GM18499 (cell line): Measurements from ENCODE around the gene OSBP.
"Not testable (repeated sequence)": the region's sequence is repeated elsewhere in the genome, so short reads cannot be mapped to it uniquely, and the experiment has no call there.

Experiments
- ATAC-seq: cut with Tn5 transposase; IDR thresholded peaks from one replicate; pipeline ENCODE4 v1.9.1; 2021; ENCODE audit warnings: moderate number of reproducible peaks; ENCODE audit not compliant: insufficient read depth, unreplicated experiment

The OSBP gene, protein sequence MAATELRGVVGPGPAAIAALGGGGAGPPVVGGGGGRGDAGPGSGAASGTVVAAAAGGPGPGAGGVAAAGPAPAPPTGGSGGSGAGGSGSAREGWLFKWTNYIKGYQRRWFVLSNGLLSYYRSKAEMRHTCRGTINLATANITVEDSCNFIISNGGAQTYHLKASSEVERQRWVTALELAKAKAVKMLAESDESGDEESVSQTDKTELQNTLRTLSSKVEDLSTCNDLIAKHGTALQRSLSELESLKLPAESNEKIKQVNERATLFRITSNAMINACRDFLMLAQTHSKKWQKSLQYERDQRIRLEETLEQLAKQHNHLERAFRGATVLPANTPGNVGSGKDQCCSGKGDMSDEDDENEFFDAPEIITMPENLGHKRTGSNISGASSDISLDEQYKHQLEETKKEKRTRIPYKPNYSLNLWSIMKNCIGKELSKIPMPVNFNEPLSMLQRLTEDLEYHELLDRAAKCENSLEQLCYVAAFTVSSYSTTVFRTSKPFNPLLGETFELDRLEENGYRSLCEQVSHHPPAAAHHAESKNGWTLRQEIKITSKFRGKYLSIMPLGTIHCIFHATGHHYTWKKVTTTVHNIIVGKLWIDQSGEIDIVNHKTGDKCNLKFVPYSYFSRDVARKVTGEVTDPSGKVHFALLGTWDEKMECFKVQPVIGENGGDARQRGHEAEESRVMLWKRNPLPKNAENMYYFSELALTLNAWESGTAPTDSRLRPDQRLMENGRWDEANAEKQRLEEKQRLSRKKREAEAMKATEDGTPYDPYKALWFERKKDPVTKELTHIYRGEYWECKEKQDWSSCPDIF

DNA sequence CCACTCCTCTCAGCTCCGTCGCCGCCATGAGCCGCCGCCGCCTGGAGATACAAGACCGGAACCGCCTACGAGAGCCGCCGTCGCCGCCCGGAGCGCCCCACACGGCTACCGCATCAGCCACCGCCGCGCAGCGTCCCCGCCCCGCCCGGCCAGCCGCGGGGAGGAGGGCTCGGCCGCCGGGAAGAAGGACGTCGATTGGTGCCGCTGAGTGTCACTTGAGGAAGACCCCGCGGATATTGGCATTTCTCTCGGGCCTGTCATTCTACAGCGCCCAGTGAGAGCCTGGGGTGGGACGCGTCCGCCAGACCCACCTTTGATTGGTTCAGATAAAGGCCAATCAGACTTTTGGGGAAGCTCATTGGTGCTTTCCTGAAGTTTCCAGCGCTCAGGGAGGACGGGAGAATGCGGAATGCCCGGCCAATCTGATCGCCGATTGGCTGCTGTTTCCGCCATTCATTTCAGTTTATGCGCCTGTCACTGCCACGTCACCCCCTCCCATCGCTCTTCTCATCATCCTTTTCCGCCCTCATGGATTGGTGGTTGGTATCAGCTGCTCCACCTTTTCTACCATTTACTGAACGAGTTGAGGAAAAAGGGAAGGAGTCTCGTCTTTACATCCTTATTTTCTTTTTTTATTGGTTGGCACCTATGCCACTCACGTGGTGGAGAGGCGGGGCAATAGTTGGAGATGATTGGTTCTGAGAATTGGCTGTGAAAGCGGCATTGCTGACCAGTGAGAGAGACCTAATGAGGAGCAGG, at the start of gene OSBP:
OSBP (minus strand) TSS at position 138 of the 759 bp plus-strand sequence; CDS start at position 28, 110 bp downstream.
- peak; percentile 80 for ATAC-seq

DNA sequence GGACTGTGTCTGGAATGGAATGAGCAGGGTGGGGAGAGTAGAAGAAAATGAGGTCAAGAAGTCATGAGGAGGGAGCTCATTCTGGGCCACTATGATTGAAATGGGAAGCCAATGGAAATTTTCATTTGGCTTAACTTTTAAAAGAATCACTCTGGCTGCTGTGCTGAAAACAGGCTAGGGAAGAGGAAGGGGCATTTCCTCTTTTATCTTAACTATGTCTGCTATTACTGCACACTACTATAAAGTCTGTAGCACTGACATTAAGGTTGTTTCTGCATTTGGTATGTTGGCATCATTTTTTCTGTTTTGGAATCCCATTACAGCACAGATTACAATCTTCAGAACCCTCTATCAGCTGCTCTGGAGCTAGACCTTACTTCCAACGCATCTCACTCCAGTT, 45.0 kb upstream of the OSBP start:
- ATAC-seq: no peak

DNA sequence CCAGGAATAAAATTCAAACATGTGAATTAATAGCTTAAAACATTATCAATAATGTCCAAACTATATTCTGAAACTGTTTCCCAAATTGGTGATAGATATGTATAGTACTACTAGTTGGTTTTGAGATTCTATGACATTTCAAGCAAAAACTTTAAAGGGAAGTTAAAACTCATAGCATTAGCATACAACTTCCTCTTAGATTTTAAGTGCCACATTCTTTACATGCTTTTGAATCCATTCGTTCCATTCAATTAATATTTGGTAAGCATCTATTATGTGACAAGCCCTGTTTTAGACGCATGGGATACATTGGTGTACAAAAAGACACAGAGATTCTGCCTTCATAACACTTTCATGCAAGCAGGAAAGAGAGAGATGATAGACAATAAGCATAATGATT, 44.4 kb upstream of the OSBP start:
- no peak for ATAC-seq

DNA sequence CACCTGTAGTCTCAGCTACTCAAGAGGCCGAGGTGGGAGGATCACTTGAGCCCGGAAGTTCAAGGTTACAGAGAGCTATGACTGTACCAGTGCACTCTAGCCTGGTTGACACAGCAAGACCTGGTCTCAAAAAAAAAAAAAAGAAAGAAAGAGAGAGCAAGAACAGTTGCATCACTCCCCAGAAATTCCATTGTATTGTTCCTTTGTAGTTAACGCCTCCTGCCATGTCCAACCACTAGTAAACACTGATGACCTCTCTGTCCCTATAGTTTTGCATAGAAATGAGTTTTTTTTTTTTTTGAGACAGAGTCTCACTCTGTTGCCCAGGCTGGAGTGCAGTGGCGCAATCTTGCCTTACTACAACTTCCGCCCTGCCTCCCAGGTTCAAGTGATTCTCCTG, 42.5 kb upstream of the OSBP start:
- no peak for ATAC-seq

DNA sequence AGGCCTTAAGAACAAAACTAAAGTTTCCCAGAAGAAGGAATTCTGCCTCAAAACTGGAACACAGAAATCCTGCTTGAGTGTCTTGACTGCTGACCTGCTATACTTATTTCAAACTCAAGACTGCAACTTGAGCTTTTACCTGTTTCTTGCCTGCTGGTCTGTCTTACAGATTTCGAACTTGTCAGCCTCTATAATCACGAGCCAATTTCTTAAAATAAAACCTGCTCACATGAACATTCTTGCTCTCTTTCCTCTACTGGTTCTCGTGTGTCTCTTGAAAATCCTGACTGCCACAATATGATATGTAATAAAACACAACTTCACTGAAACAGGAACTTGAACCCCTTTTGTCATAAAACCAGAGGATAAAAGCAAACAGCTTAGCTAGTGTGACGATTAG, 39.3 kb upstream of the OSBP start:
- ATAC-seq: no peak

DNA sequence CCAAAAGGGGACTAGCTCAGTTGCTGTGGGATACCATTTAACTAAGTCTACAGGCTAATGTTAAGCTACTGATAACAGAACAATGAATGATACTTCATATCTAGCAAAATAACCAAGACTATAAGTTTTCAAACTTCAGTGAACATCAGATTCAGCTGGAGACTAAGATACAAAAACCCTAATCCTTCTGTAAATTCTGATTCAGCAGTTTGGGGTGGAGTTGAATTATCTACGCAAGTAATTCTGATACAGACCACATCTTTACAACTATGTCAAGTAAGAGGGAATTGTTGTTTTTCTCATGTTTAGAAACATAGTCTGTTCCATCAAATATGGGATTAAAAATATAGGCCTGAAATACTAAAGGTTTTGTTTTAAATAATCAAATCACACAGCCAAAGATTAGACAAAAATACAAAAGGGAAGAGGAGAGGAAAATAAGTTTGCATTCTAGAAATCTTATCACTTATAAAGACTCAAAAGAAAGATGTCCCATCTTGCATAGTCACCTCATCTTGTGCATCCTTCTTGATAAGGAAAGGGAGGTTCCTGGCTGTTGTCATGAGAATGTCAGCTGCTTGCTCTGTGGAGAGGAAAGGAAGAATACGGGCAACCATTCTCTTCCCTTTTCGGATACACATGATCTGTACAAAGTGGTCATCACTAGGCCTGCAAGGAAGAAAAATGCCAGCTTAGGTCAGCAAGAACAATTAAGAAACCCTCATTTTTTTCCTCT, 31.8 kb upstream of the OSBP start:
- ATAC-seq: no peak

DNA sequence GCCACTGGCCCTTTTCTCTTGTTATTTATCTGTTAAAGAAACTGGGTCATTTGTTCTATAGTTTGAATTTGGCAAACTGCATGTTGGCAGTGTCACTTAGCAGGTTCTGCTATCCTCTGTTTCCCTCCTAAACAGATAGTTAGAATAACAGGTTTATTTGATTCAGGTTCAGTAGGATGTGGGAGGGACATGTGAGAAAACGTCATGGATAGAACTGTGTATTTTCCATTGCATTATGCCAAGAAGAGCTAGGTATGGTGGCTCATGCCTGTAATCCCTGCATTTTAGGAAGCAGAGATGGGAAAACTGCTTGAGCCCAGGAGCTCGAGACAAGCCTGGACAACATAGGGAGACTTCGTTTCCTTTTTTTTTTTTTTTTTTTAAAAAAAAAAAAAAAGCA, 29.0 kb upstream of the OSBP start:
- no peak for ATAC-seq

DNA sequence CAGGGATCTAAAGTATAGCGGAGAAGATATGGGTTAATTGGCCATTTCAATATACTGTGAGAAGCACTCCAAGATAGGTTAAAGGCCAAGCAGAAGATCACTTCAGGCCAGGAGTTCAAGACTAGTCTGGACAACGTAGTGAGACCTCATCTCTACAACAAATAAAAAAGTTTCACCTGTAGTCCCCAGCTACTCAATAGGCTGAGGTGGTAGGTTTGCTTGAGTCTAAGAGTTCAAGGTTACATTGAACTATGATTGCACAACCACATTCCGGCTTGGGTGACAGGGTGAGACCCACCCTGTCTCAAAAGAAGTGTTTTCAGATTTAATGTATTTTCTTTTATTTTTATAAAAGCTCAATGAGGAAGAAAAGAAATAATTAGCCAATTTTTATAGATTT, 27.8 kb upstream of the OSBP start:
- ATAC-seq: no peak

DNA sequence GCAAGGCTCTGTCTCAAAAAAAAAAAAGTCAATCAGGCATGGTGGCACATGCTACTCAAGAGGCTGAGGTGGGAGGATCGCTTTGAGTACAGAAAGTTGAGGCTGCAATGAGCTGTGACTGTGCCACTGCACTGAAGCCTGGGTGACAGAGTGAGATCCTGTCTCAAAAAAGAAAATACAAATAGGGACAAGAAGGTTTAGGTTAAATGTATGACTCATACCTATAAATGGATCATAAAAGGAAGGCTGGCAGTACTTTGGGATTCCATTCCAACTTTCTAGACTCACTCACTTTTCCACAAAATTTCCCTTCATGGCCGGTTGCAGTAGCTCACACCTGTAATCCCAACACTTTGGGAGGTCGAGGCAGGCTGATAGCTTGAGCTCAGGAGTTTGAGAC, 25.6 kb upstream of the OSBP start:
- ATAC-seq: no peak

DNA sequence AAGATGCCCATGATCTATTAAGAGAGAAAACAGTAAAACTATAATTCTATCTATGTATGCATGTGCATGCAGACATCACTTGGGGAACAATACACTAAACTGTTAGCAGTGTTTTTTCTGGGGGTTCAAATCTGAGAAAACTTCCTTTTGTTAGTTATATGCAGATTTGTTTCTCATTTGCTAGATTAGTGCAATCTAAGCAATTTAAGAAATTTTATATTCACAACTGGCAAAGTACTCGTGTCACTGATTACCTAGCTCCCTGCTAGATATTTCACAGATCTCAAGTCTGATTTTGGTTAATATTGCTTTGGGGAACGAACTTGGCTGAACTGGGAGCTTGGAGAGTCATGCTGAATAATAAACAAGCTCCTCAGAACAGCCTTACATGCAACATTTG, 14.9 kb upstream of the OSBP start:
- ATAC-seq: no peak

DNA sequence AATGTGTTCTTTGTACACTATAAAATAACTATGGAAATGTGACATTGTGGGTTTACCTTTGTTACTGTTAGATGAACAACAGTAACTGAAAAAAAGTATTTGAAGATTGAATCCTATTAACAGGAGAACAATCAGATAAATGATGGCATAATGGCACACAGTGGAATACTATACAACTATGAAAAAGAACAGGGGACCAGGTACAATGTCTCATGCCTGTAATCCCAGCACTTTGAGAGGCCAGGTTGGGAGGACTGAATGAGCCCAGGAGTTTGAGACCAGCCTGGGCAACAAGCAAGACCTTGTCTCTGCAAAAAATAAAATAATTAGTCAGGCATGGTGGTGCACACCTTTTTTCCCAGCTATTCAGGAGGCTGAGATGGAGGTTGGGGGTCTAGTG, 14.4 kb upstream of the OSBP start:
- ATAC-seq: no peak

DNA sequence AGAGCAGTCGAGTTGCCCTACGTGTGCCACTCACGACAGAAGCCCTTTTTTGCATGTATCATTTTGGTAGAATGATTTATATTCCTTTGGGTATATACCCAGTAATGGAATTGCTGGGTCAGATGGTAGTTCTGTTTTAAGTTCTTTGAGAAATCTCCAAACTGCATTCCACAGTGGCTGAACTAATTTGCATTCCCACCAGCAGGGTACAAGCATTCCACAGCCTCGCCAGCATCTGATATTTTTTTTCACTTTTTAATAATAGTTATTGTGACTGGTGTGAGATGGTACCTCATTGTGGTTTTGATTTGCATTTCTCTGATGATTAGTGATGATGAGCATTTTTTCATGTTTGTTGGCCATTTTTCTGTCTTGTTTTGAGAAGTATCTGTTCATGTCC, 11.4 kb upstream of the OSBP start:
- not testable (repeated sequence) for ATAC-seq

DNA sequence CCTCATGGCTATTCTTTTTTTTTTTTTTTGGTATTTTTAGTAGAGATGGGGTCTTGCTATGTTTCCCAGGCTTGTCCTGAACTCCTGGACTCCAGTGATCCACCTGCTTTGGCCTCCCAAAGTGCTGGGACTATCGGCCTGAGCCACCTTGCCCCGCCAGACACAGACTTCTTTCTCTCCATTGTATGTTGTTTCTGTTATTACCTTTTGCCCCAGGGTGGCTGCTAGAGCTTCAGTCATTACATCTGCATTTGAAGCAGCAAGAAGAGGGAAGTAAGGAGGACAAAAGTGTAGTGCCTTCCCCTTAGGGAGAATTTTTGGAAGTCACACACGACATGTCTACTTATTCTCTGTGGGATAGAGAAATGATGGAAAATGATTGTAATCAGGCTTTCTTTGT, 10.1 kb upstream of the OSBP start:
- ATAC-seq: no peak

DNA sequence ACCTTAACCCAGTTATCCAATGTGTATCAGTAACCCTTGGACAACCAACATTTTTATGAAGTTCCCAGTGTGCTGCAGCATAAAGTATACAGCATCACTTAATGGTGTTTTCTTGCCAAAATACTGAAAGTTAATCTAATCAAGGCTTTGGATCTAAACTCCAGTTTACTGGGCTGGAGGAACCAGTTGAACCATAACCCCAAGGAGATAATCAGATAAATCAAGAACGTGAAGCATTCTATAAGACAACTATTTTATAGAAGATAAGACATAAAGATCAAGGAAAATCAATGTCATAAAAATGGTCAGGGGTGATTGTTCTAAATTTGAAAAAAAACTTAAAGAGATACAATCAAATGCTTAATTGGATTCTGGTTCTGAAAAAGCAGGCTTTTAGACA, 2.3 kb upstream of the OSBP start:
- ATAC-seq: no peak

DNA sequence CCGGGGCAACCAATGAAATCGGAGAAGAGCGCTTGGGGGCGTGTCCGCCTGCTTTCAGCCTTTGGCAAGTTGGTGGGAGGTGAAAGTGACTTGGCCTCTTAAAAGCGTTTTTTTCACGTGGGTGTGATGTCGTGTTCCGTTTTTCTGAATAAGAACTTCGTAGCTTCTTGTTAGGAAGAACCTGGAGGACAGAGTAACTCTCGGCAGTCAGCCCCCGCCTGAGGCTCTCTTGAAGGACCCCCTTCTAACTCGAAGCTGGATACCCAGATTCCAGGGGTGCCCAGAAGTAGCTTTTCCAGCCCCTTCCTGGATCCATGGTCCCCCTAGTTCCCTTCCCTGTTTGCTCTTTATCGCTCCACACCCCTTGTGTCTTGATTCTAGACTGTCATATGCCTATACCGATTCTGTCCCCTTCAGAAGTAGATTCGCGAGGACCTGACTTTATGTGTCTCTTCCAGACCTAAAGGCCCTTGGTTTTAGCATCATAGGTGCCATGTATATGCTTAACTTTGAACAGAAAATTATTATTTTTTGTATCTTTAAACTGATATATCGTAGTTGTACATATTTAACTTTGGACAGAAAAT, 915 bp upstream of the OSBP start:
- ATAC-seq: no peak

DNA sequence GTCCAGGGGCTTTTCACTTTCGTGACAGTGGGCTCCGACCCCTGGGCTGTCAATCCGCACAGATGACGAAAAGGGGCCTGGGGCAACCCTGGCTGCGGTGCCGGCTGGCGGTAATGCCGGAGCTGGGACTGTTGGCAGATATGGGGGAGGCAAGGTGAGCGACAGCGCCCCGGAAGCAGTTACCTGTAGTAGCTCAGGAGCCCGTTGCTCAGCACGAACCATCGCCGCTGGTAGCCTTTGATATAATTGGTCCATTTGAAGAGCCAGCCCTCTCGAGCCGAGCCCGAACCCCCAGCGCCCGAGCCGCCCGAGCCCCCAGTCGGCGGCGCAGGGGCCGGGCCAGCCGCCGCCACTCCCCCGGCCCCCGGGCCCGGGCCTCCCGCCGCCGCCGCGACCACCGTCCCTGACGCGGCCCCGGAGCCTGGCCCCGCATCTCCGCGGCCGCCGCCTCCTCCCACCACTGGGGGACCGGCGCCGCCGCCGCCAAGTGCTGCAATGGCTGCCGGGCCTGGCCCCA, 396 bp downstream of the OSBP start:
- ATAC-seq: no peak

DNA sequence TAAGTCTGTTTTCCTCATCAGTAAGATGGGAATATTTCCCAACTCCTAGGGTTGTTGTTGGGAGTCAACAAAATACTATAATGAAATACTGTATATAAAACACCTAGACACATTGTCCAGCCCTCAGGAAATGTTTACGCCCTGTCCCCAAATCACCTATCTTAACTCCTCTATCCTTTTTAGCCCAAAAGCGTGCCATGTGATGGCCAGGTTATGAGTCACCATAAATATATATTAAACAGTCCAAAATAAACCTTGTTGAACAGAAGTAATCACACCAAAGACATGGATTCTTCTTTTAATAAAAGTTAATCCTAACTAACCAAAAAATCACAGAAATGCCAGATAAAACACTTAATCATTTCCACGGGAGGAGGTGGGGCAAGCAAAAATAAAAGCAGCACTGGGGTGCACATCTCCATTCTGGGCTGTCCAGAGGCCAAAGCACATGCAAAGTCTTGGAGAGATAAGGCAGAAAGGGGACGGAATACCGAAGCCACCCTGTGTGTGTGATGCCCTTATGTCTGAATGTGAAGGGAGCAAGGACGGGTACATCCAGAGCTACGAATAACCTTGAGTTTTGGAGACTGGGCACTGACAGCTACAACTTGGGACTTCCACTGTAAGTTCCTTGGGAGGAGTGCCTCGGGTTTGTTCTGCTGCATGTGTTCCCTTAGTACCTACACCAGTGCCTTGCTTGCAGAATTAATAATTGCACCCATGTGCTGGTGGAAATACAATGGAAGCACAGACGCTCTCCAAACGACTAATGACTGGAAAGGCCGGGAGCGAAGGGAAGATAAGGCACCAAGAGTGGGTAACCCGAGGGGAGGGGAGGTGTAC, 1.1 kb downstream of the OSBP start:
- no peak for ATAC-seq

DNA sequence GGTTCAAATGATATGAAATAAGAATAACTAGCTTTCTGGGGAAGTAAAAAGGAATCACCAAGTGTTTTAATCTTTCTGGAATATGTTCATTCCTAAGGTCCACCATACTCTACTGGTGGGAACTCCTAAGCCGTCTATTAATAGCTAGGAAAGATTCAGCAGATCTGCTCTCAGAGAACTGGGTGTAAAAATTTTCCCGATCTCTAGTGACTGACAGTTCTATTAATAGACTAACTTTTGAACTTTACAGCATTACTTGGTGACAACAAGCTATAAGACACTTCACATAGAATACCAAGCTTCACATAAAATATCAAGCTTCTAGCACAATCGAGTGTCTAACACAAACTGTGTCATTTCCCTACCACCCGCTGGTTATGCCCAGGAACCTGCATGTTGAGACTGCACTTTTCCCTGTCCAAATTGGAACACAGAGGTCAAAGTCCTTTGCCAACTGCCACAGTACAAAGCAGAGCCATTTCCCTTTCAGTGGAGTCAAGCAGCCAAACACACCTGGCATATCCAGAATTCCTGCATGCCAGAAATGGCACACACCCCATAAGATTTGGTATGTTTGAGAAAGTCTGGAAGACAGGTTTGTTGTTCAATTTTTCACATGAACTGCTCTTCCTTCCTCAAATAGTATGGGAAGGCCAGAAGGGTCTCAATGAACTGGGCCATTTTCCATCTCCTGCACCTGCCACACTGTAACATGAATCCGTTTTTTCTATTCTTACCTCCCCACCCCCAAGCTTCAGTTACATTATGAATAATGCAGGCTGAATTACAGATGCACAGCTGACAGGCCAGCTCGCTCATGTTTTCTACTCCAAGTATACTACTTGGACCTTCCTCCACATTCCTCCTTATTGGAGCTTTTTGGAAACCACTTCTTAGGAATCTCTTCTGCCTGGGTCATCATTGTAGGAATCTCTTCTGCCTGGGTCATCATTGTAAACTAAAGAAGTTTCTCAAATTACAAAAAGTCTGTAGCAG, 3.7 kb downstream of the OSBP start:
- ATAC-seq: no peak
